ENCODE measurements around the gene RGS7BP.

DNA sequence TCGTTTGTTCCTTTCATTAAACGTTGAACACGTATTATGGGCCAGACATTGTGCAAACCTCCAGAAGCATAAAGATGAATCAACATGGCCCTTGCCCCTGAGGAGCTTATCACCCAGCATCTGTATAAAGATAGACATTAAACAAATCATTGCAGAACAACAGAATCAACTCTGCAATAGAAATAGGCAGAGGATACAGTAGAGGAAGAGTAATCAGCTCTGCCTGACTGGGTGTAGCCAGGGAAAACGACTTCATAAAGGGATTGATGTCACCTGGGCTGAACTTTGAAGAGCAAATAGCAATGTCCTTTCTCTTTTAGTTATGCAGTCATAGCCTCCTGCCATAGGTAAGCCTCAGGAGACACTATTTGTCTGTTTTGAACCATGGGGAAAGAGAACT is 13.4 kb downstream of the RGS7BP start:
- TF ChIP-seq, protein P1, sequence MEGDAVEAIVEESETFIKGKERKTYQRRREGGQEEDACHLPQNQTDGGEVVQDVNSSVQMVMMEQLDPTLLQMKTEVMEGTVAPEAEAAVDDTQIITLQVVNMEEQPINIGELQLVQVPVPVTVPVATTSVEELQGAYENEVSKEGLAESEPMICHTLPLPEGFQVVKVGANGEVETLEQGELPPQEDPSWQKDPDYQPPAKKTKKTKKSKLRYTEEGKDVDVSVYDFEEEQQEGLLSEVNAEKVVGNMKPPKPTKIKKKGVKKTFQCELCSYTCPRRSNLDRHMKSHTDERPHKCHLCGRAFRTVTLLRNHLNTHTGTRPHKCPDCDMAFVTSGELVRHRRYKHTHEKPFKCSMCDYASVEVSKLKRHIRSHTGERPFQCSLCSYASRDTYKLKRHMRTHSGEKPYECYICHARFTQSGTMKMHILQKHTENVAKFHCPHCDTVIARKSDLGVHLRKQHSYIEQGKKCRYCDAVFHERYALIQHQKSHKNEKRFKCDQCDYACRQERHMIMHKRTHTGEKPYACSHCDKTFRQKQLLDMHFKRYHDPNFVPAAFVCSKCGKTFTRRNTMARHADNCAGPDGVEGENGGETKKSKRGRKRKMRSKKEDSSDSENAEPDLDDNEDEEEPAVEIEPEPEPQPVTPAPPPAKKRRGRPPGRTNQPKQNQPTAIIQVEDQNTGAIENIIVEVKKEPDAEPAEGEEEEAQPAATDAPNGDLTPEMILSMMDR (IDR thresholded peaks at IDR 0.05) = no peak
- TF ChIP-seq POLR2A (IDR thresholded peaks at IDR 0.05) = no peak
